ENCODE measurements around the gene ELF3.

GRCh38 chr1:202049129-202049528 lies 38.7 kb downstream of the ELF3 start:
- TF ChIP-seq CTCF (IDR thresholded peaks at IDR 0.05) (no peak), POLR2A (IDR thresholded peaks at IDR 0.05) (peak in 1 of 4 donors; percentile 22), EP300 (IDR thresholded peaks at IDR 0.05) (peak; percentile 72 to 99 (median 86))
